AML-193 (cell line): Measurements from ENCODE around the gene ACAT2.
"Not testable (repeated sequence)": the region's sequence is repeated elsewhere in the genome, so short reads cannot be mapped to it uniquely, and the experiment has no call there.

Experiments used
- DNase-seq, 2 experiments: peaks; one replicate each; lab custom pipeline; 2025; lab: John Stamatoyannopoulos, UW

The ACAT2 gene

DNA sequence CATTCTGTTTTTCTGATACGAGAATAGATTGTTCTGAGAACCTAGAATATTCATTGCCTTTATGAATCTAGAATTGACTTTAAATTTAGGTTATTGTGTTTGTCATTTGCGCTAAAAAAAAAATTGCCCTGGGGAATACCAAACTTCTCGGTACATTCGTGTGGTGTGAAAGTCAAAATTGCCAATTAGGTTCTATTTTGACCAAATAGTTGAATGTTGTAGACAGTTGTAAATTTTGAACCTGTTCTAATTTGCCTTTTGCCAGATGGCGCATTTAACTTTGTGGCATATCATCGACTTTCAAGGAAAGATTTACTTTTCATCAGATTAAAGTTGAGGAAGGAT, 31.5 kb upstream of the ACAT2 start:
- DNase-seq, result no peak

- DNase-seq, result not testable (repeated sequence)
Measured at GRCh38 chr6:159732550-159732949, 29.3 kb upstream of the ACAT2 start.

- DNase-seq, result not testable (repeated sequence)
Measured at GRCh38 chr6:159733395-159733794, 28.4 kb upstream of the ACAT2 start.

GRCh38 chr6:159736908-159737307, 24.9 kb upstream of the ACAT2 start:
- no peak for DNase-seq

DNA sequence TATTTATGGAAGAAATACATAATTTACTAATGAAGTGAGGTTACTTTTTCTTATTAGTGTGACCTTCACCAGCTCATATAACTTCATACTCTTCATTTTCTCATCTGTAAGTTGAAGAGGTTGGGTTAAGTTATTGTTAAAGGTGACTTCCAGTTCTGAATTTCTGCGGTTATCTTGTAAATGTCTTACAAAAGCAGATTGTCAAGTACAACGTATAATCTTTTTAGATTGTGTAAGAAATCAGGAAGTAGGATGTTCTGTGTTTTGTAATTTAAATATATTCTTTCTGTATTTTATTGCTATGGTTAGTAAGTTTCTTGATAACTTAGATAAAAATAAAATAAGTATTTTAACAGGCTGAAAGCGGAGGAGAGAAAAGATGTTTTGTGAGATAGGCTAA, 22.5 kb upstream of the ACAT2 start:
- peak; percentile 51 to 52 for DNase-seq

- no peak for DNase-seq
Measured at GRCh38 chr6:159742165-159742564, 19.7 kb upstream of the ACAT2 start.

GRCh38 chr6:159745081-159745480, 16.8 kb upstream of the ACAT2 start:
- no peak for DNase-seq

DNA sequence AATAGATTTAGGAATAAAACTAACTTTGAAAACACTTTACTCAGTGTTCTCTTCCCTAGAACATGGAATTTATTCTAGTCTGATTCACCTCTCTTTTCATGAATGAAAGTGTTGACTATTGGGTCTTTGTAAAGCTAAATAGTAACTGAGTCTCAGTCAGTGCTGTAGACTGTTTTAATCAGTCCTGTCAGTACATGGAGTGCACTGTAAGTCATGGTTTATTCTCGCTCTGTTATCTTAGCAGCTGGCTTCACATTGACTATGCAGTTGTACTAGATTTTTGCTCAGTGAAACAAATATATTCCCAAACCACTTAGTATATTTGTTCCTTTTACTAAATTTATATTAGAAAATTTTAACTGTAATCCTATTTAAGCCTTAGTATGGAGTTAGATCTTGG, 15.1 kb upstream of the ACAT2 start:
- no peak for DNase-seq

DNA sequence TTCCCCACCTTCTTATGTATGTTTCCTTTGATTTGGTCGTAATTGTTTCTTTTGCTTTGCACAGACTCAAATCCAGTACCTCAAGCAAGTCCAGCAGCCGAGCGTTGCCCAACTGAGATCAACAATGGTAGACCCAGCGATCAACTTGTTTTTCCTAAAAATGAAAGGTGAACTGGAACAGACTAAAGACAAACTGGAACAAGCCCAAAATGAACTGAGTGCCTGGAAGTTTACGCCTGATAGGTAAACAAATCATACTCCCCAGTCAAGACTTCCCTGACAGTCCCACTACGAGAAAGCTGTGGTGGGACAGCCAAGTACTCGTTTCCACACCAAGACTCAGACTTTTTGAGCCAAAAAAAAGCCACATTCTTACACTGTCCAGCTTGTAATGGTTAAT, 13.7 kb upstream of the ACAT2 start:
- DNase-seq, result not testable (repeated sequence)

DNA sequence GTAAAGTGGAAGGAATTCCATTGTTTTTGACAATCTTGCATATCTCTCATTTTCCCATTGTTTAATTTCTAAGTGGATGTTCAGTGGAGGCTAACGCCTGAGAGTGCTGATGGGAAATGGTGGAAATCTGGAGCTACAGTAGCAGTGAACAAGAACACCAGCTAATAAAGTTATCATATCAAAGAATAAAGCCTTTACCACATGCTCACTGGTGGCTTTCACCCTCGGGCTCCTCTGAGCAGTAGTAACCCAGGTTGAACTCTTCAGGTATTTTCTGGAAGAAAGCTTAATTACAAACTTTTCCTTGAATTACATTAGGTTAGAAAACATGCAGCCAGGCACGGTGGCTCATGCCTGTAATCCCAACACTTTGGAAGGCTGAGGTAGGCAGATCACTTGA, 10.4 kb upstream of the ACAT2 start:
- no peak for DNase-seq

DNA sequence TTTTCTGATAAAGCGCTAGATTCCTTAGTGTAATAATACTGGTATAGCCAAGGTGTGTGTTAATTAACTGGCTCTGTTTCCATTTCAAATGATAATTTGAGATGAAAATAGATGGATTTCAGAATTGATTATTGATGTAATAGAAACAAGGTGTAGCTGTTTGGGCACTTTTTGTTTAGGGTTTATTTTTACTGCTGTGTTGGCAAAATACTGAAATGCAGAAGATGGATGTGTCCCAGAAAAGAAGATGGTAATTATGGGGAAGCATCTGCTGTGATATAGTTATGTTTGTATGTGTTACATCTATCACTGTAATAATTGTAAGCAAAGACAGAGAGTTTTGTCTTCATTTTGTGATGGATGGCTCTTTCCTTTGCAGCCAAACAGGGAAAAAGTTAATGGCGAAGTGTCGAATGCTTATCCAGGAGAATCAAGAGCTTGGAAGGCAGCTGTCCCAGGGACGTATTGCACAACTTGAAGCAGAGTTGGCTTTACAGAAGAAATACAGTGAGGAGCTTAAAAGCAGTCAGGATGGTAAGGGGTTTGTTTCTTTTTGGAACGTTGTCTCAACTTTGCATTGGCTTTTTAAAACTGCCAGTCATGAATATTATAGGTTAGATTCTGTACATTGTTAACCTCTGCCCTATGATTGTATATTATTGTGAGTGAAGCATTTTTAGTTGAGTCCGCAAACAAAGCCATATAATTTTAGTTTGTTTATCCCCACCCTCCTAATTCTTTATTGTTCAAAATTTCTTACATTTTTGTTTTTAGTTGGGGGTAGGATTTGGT, 8.6 kb upstream of the ACAT2 start:
- DNase-seq, result no peak

DNA sequence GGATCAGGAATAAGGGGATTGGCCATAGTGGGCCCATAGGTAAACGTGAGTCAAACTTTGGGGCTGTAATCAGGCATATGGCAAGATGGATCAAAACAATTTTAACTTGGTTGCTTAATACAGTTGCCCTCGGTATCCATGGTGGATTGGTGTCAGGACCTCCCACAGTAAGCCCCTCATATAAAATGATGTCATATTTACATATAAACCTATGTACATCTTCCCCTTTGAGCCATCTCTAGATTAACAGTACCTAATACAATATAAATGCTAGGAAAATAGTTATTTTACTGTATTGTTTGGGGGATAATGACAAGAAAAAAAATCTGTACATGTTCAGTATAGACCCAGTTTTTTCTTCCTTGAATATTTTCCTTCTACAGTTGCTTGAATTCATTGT, 7.4 kb upstream of the ACAT2 start:
- no peak for DNase-seq

GRCh38 chr6:159754959-159755914, 6.6 kb upstream of the ACAT2 start:
- no peak for DNase-seq

DNA sequence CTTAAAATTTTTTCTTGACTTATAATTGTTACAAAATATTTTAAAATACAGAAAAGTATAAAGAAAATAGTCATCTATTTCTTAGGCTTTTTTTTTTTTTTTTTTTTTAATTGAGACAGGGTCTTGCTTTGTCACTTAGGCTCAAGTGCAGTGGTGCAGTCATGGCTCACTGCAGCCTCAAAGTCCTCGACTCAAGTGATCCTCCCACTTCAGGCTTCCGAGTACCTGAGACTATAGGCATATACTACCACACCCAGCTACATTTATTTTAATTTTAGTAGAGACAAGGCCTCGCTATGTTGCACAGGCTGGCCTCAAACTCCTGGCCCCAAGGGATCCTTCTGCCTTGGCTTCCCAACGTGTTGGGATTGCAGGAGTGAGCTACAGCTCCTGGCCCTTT, 5.3 kb upstream of the ACAT2 start:
- no peak for DNase-seq

DNA sequence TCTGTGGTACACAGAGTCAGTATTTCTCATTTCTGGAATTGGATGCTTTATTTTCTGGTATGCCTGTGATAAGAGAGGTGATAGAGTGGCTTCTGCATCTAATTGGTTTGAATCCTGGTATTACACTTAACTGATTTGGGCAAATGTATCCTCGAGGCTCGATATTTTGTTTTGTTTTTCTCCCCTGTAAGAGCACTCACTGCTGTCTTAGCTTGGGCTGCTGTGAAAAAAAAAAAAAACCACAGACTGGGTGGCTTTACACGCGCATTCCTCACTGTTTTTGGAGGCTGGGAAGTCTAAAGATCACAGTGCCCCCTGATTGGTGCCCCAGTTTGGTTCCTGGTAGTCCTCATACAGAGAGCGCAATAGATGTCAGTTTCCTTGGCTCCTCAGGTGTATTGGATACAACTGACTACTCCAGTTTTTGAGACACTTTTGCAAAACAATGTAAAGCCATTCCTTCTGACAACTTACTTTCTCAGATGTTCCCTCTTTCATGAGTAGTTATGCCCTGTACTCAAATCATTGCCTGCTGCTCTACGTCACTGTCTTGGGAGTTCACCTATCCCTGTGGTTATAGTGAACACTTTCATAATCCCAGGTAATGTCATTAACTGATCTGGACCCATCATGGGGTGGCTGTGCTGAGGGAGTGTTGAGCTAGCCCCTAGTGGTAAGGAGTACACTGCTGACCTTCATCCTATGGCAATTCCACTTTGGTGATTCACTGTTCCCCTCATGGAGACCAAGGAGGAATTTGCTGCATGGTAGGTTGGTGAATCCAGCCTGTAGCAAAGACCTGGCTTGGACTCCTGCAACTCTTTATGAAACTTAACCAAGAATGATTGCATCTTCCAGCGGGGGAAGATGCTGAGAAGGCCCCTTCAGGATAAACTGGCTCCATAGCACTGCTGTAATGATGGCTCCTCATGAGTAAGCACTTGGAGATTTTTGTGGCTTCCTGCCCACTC, 3.5 kb upstream of the ACAT2 start:
- no peak for DNase-seq

DNA sequence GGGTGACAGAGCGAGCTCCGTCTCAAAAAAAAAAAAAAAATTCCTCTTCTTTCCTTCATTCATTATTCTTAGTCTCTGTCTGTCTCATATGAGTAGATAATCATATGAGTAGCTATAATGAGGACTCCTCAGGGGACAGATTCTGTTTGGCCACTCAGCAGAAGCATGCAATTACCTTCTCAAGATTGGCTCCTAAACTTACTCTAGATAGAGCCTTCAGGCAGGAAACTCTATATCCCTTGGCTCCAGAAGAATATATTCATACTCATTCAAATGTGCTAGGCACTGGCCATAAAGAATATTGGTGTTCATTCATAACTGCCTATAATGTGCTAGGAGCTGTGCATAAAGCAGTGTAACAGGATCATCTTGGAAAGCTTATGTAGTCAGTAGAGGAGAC, 2.2 kb upstream of the ACAT2 start:
- no peak for DNase-seq

DNA sequence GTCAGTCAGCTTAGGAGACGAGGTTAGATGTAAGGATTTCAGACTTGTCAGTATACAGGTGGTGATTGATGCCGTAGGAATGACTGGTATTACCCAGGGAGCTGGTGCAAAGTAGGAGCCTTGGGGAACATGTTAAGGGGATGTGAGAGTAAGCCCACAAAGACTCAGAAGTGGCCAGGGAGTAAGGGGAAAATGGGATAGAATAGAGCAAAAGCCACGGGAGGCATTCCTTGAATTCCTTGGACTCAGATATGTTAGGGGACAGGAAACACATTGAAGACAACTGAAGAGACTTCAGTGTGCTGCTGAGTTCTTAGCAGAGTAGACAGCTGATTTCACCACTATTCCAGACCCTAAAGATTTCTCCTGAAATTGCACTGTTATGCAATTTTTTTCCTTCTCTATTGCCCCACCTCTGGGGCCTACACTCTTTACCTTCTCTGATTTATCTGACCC, 1.2 kb upstream of the ACAT2 start:
- no peak for DNase-seq

GRCh38 chr6:159761129-159761872, 544 bp upstream of the ACAT2 start:
- DNase-seq, result peak; percentile 40 to 45

DNA sequence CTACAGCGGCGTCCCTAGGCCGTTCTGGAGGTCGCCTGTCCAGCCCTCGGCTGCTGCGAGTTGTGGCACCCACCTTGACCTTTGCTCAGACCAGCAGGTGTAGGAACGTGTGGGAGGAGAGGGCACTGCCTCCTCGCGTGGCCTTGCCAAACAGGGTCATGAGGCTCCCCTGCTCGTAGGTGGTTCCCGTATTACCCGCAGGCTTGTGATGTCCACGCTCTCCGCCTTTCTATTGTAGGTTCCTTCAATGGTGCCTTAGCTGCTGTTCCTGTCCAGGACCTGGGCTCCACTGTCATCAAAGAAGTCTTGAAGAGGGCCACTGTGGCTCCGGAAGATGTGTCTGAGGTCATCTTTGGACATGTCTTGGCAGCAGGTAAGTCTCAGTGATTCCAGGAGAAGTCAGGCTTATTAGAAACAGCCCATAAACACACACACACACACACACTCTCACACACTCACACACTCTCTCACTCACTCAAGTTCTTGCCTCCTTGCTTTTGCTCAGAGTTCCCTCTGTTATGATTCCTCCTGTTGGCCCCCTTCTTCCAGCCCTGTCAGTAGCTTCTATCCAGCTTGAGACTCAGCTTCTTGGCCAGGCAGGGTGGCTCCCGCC, 942 bp downstream of the ACAT2 start:
- peak; percentile 35 to 44 for DNase-seq

GRCh38 chr6:159766906-159767305, 5.1 kb downstream of the ACAT2 start:
- DNase-seq, result no peak

DNA sequence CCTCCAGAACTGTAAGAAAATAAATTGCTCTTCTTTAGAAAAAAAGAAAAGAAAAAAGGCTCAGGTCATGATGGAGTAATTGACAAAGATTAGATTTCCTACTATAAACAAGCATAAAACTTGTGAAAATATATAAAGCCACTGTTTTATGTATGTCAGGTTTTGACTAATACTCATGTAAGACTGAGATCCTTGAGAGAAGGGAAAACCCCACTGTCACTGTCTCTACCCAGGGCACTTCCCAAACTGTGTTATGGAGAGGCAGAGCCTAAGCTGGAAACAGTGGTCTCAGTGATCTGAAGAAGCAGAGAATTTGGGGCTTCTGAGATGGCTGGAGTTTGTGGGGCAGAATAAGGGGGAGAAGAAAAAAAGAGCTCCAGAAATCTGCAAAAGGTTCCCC, 7.6 kb downstream of the ACAT2 start:
- no peak for DNase-seq
